Panc1 (cell line): ENCODE results near the gene CDHR5. TPM values are rescaled to one million over a fixed set of nuclear protein-coding genes. Genes with fewer than 3 reads are reported as not detected.

Experiments used
- ATAC-seq: fragments of 200-7000 bp; cut with Tn5 transposase; 2 replicates; pipeline ENCODE4 v1.9.1; 2020; ENCODE audit warnings: mild to moderate bottlenecking, moderate library complexity
- BruUV-seq: library from RNA; stranded (reverse); fragments of 400-500 nt; replicated peaks from 2 replicates; lab custom pipeline; 2021; lab: Mats Ljungman, UMichigan
- CTCF ChIA-PET: fragments of 300-600 bp; sonication (Branson Sonifier 250); formaldehyde crosslinking; loops from one replicate; lab custom pipeline; 2022; ENCODE audit warnings: antibody characterized with exemption; lab: Charles Lee
- POLR2A ChIA-PET: fragments of 300-600 bp; sonication (Branson Sonifier 250); formaldehyde crosslinking; loops from one replicate; lab custom pipeline; 2022; ENCODE audit warnings: antibody characterized with exemption; lab: Charles Lee
- DNase-seq: peaks from one replicate; pipeline ENCODE4 v3.0.0-alpha.2; 2010; ENCODE audit warnings: low read depth, low spot score
- H3K27ac ChIP-seq: 2 replicates; pipeline ENCODE4 v1.5.1; 2011; ENCODE audit warnings: mild to moderate bottlenecking, low read length, inconsistent platforms
- H3K27me3 ChIP-seq: fragments of 200-500 bp; sonication (Bioruptor generic); 2 replicates; pipeline ENCODE4 v1.6.0; 2014; ENCODE audit warnings: low read length, inconsistent platforms; ENCODE audit not compliant: control insufficient read depth, insufficient read depth
- H3K36me3 ChIP-seq: fragments of 200-500 bp; sonication (Bioruptor generic); 2 replicates; pipeline ENCODE4 v1.5.1; 2014; ENCODE audit warnings: inconsistent platforms, mild to moderate bottlenecking, low read length, moderate library complexity; ENCODE audit not compliant: control insufficient read depth, insufficient read depth
- H3K4me1 ChIP-seq: 2 replicates; pipeline ENCODE4 v1.5.1; 2011; ENCODE audit warnings: inconsistent platforms, mild to moderate bottlenecking, low read length, moderate library complexity; ENCODE audit not compliant: control insufficient read depth, insufficient read depth
- H3K4me3 ChIP-seq, 2 experiments: 2 replicates each; pipeline ENCODE4 v1.5.1; 2011 to 2012; ENCODE audit warnings: low read depth in 2 of 2, low read length in 2 of 2, mild to moderate bottlenecking in 2 of 2, inconsistent platforms in 1 of 2, moderate library complexity in 1 of 2
- H3K9me3 ChIP-seq: fragments of 200-500 bp; sonication (Bioruptor generic); 2 replicates; pipeline ENCODE4 v1.5.1; 2014; ENCODE audit warnings: low read depth, mild to moderate bottlenecking, inconsistent platforms, low read length, moderate library complexity; ENCODE audit not compliant: control insufficient read depth, insufficient read depth
- CTCF ChIP-seq: fragments of 450-650 bp; IDR thresholded peaks from 2 replicates; pipeline ENCODE4 v1.5.1; 2017; ENCODE audit warnings: mild to moderate bottlenecking
- POLR2AphosphoS5 ChIP-seq: IDR thresholded peaks from 2 replicates; pipeline ENCODE4 v1.6.1; 2012; ENCODE audit warnings: mild to moderate bottlenecking, low read depth, low read length, moderate library complexity
- REST ChIP-seq, 2 experiments: IDR thresholded peaks; 2 replicates each; pipeline ENCODE4 v1.6.1; 2011 to 2012; ENCODE audit warnings: low read depth in 2 of 2, control low read depth in 1 of 2, low read length in 1 of 2, mild to moderate bottlenecking in 1 of 2, moderate library complexity in 1 of 2; ENCODE audit not compliant: insufficient read depth in 1 of 2
- SIN3A ChIP-seq: IDR thresholded peaks from 2 replicates; pipeline ENCODE4 v1.6.1; 2012; ENCODE audit warnings: low read depth, mild to moderate bottlenecking, low read length, moderate library complexity, borderline replicate concordance; ENCODE audit not compliant: insufficient read depth
- TCF7L2 ChIP-seq: IDR thresholded peaks from 2 replicates; pipeline ENCODE4 v1.6.1; 2011; ENCODE audit warnings: mild to moderate bottlenecking, low read depth, low read length, inconsistent platforms
- in situ Hi-C: cut with HindIII; loops from 2 replicates; pipeline ENCODE4 v1.10.0; 2016; ENCODE audit warnings: low sequenced_read_pairs, low pct_unique_long_range_greater_than_20kb
- intact Hi-C: fragments of 100-400 bp; cut with micrococcal nuclease; formaldehyde crosslinking; loops from one replicate; pipeline ENCODE4 v1.10.0; 2022; ENCODE audit not compliant: unreplicated experiment
- total RNA-seq: library from RNA; stranded (reverse); gene quantifications from one replicate; pipeline ENCODE4 v1.2.1, GENCODE V29; 2021; ENCODE audit not compliant: unreplicated experiment

CDHR5 gene
- total RNA-seq, 1 experiment from 2014 or later, result not detected

GRCh38 chr11:597166-597725, 27.5 kb downstream of the CDHR5 start:
- Histone ChIP-seq H3K4me1 (no peaks in the 10 kb centered on the region), H3K4me3 (no peak overlapping the region), H3K9me3 (no peaks in the 10 kb centered on the region), H3K36me3 (peaks cover 8% of the 10 kb centered on the region; the same call in 1 of the 2 replicates), H3K27me3 (no peaks in the 10 kb centered on the region), H3K27ac (no peak overlapping the region)
- in situ Hi-C loops (no loop called here), intact Hi-C loops (no loop called here)
- no TSS peak for BruUV-seq
- peak; percentile 62 for ATAC-seq
- TF ChIP-seq TCF7L2 (no peak), SIN3A (no peak), CTCF (no peak), REST (IDR thresholded peaks at IDR 0.05; ENCODE audit: insufficient read depth in 1 of 2, low read depth in 2 of 2, low read length in 1 of 2) (no peak), POLR2AphosphoS5 (no peak)
- no peak for DNase-seq
- ChIA-PET POLR2A (no interaction called here), CTCF (no interaction called here)

- ChIA-PET POLR2A (no interaction called here), CTCF (no interaction called here)
- Histone ChIP-seq H3K4me3 (no peak overlapping the region), H3K36me3 (peaks cover 8% of the 10 kb centered on the region; the same call in 1 of the 2 replicates), H3K27me3 (no peaks in the 10 kb centered on the region), H3K27ac (no peak overlapping the region), H3K4me1 (no peaks in the 10 kb centered on the region), H3K9me3 (no peaks in the 10 kb centered on the region)
- no TSS peak for BruUV-seq
- DNase-seq (no peak), ATAC-seq (no peak)
- intact Hi-C loops, result no loop called here
- in situ Hi-C loops, result no loop called here
- TF ChIP-seq POLR2AphosphoS5 (no peak), TCF7L2 (no peak), CTCF (no peak), SIN3A (no peak), REST (IDR thresholded peaks at IDR 0.05; ENCODE audit: insufficient read depth in 1 of 2, low read depth in 2 of 2, low read length in 1 of 2) (no peak)
Observed at GRCh38 chr11:596374-596773, 28.4 kb downstream of the CDHR5 start.
